ENCODE measurements around the gene CA10. TPM values are rescaled to one million over a fixed set of nuclear protein-coding genes. Genes with fewer than 3 reads are reported as not detected.

Gene CA10
- polyA plus RNA-seq, 3 donors from 2014 or later = not detected

- Mint-ChIP-seq H3K4me3 (no peak overlapping the region), H3K27ac (no peak overlapping the region), H3K27me3 (ENCODE audit: low read depth in 3 of 3) (peaks cover 0 to 2% (median 0%) of the 10 kb centered on the region in 3 donors), H3K4me1 (no peaks in the 10 kb centered on the region), H3K36me3 (no peaks in the 10 kb centered on the region), H3K9me3 (peaks cover 0 to 4% (median 0%) of the 10 kb centered on the region in 6 donors)
- no peak for DNase-seq
Measured at GRCh38 chr17:51907041-51907440, 251.5 kb downstream of the CA10 start.

DNA sequence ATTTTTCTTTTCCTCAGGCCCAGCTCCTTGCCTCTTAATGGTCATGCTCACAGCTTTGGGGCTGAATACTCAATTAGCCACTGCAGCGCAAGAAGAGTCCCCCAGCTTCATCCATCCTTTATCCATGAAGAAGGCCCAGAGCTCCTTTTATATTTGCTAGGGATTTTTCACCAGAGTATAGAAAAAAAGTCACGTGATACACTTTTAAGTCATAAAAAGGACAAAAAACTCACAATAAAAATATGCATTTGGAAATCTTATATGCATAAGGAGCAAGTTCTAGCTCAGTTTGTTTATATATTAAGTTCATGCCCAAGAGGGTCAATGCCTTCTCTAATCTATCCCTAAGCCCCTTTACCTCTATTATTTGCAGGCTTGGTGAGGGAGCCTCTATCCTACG lies 254.1 kb downstream of the CA10 start:
- no peaks in the 10 kb centered on the region for H3K4me1 Mint-ChIP-seq
- no peak overlapping the region for H3K27ac Mint-ChIP-seq

GRCh38 chr17:51901242-51901641 lies 257.3 kb downstream of the CA10 start:
- Mint-ChIP-seq H3K36me3 (no peaks in the 10 kb centered on the region), H3K27ac (no peak overlapping the region), H3K4me1 (no peaks in the 10 kb centered on the region), H3K4me3 (no peak overlapping the region), H3K27me3 (ENCODE audit: low read depth in 3 of 3) (peaks cover 0 to 2% (median 0%) of the 10 kb centered on the region in 3 donors), H3K9me3 (peaks cover 0 to 12% (median 0%) of the 10 kb centered on the region in 6 donors)
- DNase-seq = no peak

More for the DNA sequence above, 254.1 kb downstream of the CA10 start:
- Mint-ChIP-seq H3K27me3 (ENCODE audit: low read depth in 3 of 3) (peaks cover 0 to 2% (median 0%) of the 10 kb centered on the region in 3 donors), H3K9me3 (peaks cover 0 to 11% (median 0%) of the 10 kb centered on the region in 6 donors), H3K36me3 (no peaks in the 10 kb centered on the region), H3K4me3 (no peak overlapping the region)
- DNase-seq = no peak

GRCh38 chr17:51891936-51892335 lies 266.6 kb downstream of the CA10 start:
- DNase-seq = no peak
- no peak overlapping the region for H3K4me3 Mint-ChIP-seq
- peaks cover 0 to 2% (median 1%) of the 10 kb centered on the region in 3 donors for H3K27me3 Mint-ChIP-seq (ENCODE audit: low read depth in 3 of 3)
- peaks cover 0 to 2% (median 0%) of the 10 kb centered on the region in 6 donors for H3K9me3 Mint-ChIP-seq
- no peaks in the 10 kb centered on the region for H3K36me3 Mint-ChIP-seq
- no peaks in the 10 kb centered on the region for H3K4me1 Mint-ChIP-seq
- H3K27ac Mint-ChIP-seq = no peak overlapping the region

GRCh38 chr17:51890710-51891109 lies 267.8 kb downstream of the CA10 start:
- Mint-ChIP-seq H3K9me3 (peaks cover 0 to 2% (median 0%) of the 10 kb centered on the region in 6 donors), H3K4me1 (no peaks in the 10 kb centered on the region), H3K36me3 (no peaks in the 10 kb centered on the region), H3K27me3 (ENCODE audit: low read depth in 3 of 3) (peaks cover 0 to 3% (median 1%) of the 10 kb centered on the region in 3 donors), H3K27ac (no peak overlapping the region), H3K4me3 (no peak overlapping the region)
- no peak for DNase-seq

DNA sequence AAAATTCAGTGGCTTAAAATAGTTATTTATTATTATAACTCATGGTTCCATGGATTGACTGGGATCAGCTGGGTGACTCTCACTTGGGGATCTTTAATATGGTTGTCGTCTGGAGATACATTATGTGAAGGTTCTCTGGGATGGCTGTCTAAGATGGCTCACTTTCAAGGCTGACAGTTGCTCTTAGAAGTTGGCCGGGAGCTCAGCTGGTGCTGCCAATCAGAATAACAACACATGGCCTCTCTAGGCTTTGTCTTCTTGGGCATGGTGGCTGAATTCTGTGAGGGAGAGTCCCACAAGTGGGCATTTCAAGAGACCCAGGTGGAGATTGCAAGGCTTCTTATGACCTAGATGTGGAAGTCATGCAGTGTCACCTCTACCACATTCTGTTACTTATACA lies 269.7 kb downstream of the CA10 start:
- no peaks in the 10 kb centered on the region for H3K4me1 Mint-ChIP-seq
- H3K4me3 Mint-ChIP-seq = no peak overlapping the region
- H3K36me3 Mint-ChIP-seq = no peaks in the 10 kb centered on the region
- no peak for DNase-seq
- H3K27me3 Mint-ChIP-seq (ENCODE audit: low read depth in 3 of 3) = peaks cover 0 to 3% (median 1%) of the 10 kb centered on the region in 3 donors
- H3K9me3 Mint-ChIP-seq = peaks cover 0 to 8% (median 0%) of the 10 kb centered on the region in 6 donors
- H3K27ac Mint-ChIP-seq = no peak overlapping the region

- H3K27me3 Mint-ChIP-seq (ENCODE audit: low read depth in 3 of 3) = peaks cover 0 to 2% (median 0%) of the 10 kb centered on the region in 3 donors
Measured at GRCh38 chr17:51876986-51877385, 281.5 kb downstream of the CA10 start.

DNA sequence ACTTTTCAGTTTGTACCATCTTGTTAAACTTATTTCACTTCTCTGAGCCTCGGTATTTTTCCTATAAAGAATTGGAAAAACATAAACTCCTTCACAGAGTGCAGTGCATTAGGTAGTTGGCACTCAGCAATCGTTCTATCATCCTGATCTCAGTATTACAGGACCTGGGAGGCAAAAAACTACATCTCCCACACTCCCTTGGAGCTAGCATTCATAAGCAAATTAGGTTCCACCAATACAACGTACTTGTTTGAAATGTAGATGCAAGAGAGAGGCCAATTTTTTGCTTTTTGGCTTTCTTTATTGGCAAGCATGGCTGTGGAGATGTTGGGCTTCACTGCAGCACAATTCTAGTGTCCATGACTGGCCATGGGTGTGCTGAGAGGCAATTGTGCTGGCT lies 285.2 kb downstream of the CA10 start:
- H3K27ac Mint-ChIP-seq = no peak overlapping the region
- H3K36me3 Mint-ChIP-seq = no peaks in the 10 kb centered on the region
- H3K27me3 Mint-ChIP-seq (ENCODE audit: low read depth in 3 of 3) = peaks cover 0 to 2% (median 0%) of the 10 kb centered on the region in 3 donors
- peaks cover 0 to 3% (median 0%) of the 10 kb centered on the region in 6 donors for H3K9me3 Mint-ChIP-seq
- no peak overlapping the region for H3K4me3 Mint-ChIP-seq
- DNase-seq = no peak
- no peaks in the 10 kb centered on the region for H3K4me1 Mint-ChIP-seq

More at GRCh38 chr17:51876986-51877385, 281.5 kb downstream of the CA10 start:
- Mint-ChIP-seq H3K4me3 (no peak overlapping the region), H3K4me1 (no peaks in the 10 kb centered on the region), H3K9me3 (peaks cover 0 to 3% (median 0%) of the 10 kb centered on the region in 6 donors), H3K36me3 (no peaks in the 10 kb centered on the region), H3K27ac (no peak overlapping the region)
- DNase-seq = no peak

DNA sequence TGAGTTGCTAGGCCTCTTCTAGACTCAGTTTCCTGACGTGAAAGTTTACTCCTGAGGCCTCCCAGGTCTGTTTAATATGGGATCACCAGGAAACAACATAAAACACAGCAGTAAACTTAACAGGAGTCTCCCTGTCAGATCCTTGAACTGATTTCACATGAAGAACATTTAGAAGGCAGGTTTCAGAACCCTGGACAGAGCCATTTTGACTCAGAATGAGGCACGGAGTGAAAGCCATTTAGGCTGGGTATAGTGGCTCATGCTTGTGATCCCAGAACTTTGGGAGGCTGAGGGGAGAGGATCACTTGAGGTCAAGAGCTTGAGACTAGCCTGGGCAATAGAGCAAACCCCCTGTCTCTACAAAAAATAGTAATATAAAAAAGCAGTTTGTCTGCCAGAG lies 289.1 kb downstream of the CA10 start:
- DNase-seq = no peak
- Mint-ChIP-seq H3K36me3 (no peaks in the 10 kb centered on the region), H3K4me1 (no peaks in the 10 kb centered on the region), H3K27ac (no peak overlapping the region), H3K4me3 (no peak overlapping the region), H3K27me3 (ENCODE audit: low read depth in 3 of 3) (peaks cover 0 to 2% (median 0%) of the 10 kb centered on the region in 3 donors), H3K9me3 (no peaks in the 10 kb centered on the region)

GRCh38 chr17:51860954-51861561 lies 297.5 kb downstream of the CA10 start:
- DNase-seq = no peak
- Mint-ChIP-seq H3K9me3 (no peaks in the 10 kb centered on the region), H3K27me3 (ENCODE audit: low read depth in 3 of 3) (peaks cover 0 to 3% (median 0%) of the 10 kb centered on the region in 3 donors), H3K27ac (no peak overlapping the region), H3K4me1 (no peaks in the 10 kb centered on the region), H3K36me3 (no peaks in the 10 kb centered on the region), H3K4me3 (no peak overlapping the region)

- Mint-ChIP-seq H3K9me3 (no peaks in the 10 kb centered on the region), H3K27ac (no peak overlapping the region), H3K36me3 (no peaks in the 10 kb centered on the region), H3K4me1 (no peaks in the 10 kb centered on the region), H3K27me3 (ENCODE audit: low read depth in 3 of 3) (peaks cover 0 to 4% (median 3%) of the 10 kb centered on the region in 3 donors), H3K4me3 (no peak overlapping the region)
- DNase-seq = no peak
Measured at GRCh38 chr17:51857052-51857597, 301.4 kb downstream of the CA10 start.

- H3K27me3 Mint-ChIP-seq (ENCODE audit: low read depth in 3 of 3) = peaks cover 3 to 6% (median 4%) of the 10 kb centered on the region in 3 donors
- H3K4me1 Mint-ChIP-seq = no peaks in the 10 kb centered on the region
- no peaks in the 10 kb centered on the region for H3K36me3 Mint-ChIP-seq
- H3K9me3 Mint-ChIP-seq = peaks cover 0 to 5% (median 0%) of the 10 kb centered on the region in 6 donors
- H3K27ac Mint-ChIP-seq = no peak overlapping the region
- no peak for DNase-seq
- no peak overlapping the region for H3K4me3 Mint-ChIP-seq
Measured at GRCh38 chr17:51855806-51856205, 302.7 kb downstream of the CA10 start.

DNA sequence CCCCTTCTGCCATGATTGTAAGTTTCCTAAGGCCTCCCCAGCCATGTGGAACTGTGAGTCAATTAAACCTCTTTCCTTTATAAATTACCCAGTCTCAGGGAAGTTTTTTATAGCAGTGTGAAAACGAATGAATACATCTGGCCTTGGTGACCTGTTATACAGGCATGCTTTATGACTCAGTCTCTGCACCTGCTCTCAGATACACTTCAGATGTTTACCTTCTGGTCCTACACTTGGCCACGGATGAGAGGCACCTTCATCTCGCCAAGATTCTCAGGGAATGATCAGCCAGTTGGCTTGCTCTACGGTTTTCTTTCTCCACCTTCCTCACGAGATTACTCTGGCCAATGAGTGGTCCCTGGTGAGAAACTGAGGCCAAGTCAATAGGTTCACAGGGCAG lies 304.7 kb downstream of the CA10 start:
- H3K27me3 Mint-ChIP-seq (ENCODE audit: low read depth in 3 of 3) = peaks cover 0 to 6% (median 4%) of the 10 kb centered on the region in 3 donors
- H3K27ac Mint-ChIP-seq = no peak overlapping the region
- no peaks in the 10 kb centered on the region for H3K4me1 Mint-ChIP-seq
- no peaks in the 10 kb centered on the region for H3K36me3 Mint-ChIP-seq
- H3K4me3 Mint-ChIP-seq = no peak overlapping the region
- peaks cover 0 to 5% (median 0%) of the 10 kb centered on the region in 6 donors for H3K9me3 Mint-ChIP-seq
- no peak for DNase-seq

GRCh38 chr17:51852603-51853002 lies 305.9 kb downstream of the CA10 start:
- DNase-seq = no peak
- Mint-ChIP-seq H3K9me3 (peaks cover 0 to 5% (median 0%) of the 10 kb centered on the region in 6 donors), H3K27me3 (ENCODE audit: low read depth in 3 of 3) (peaks cover 0 to 11% (median 4%) of the 10 kb centered on the region in 3 donors), H3K27ac (no peak overlapping the region), H3K4me1 (no peaks in the 10 kb centered on the region), H3K4me3 (no peak overlapping the region), H3K36me3 (no peaks in the 10 kb centered on the region)

Measured in immature natural killer cell (primary cell).